Measurements from ENCODE around the gene TMEM200A.

The TMEM200A gene

DNA sequence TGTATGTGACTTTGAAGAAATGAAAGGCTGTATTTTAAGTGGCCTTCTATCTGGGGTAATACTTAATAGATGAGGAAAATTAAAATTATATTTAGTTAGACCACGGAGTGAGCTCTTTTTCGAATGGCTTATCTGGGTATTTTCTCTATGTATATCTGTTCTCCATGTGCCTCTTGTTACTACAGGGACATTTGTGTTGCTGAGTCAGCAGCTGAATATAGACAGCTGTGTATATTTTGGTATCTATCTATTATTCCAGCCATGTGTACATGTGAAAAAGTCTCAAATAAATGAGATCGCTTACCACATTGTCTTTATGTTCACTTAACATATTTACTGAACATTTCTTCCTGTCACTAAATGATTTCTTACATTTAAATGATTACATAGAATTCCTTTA lies 57.2 kb downstream of the TMEM200A start:
- no peak for DNase-seq (ENCODE audit: low read depth in 2 of 2)

DNA sequence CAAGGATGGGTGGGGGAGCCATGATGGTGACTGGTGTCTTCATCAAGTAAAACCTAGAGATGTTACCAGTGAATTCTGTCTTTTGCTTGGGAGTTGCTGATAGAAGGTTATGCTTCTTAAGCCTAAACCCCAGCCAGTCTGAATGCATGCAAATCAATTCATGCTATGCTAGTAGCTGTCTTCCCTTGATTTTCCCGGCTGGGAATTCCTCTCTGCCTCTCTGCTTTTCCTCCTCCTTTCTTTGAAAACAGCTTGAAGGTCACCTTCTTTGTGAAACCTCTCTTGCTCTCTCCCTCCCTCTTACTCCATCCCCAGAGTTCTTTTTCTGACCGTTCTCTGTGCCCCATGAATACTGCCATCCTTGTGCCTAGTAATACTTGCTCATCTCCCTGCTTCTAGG lies 58.9 kb downstream of the TMEM200A start:
- DNase-seq (ENCODE audit: low read depth in 2 of 2) = no peak

DNA sequence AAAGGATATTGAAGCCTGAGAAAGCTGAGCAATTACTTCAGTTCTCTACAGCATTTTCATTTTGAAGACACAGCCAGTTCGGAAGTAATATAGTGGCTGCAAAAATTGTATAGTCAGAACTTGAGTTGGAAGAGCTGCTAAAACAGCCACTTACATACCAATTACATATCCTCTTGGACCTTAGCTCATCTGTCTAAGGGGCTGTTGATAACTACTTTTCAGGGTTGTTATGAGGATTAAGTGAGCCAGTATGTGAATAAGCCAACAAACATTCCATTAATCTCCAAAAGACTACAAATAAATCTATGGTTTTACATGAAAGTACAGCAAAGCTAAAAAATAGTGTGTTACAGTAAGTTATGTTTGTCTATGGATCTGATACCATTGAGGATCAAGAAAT lies 59.7 kb downstream of the TMEM200A start:
- DNase-seq (ENCODE audit: low read depth in 2 of 2) = no peak

DNA sequence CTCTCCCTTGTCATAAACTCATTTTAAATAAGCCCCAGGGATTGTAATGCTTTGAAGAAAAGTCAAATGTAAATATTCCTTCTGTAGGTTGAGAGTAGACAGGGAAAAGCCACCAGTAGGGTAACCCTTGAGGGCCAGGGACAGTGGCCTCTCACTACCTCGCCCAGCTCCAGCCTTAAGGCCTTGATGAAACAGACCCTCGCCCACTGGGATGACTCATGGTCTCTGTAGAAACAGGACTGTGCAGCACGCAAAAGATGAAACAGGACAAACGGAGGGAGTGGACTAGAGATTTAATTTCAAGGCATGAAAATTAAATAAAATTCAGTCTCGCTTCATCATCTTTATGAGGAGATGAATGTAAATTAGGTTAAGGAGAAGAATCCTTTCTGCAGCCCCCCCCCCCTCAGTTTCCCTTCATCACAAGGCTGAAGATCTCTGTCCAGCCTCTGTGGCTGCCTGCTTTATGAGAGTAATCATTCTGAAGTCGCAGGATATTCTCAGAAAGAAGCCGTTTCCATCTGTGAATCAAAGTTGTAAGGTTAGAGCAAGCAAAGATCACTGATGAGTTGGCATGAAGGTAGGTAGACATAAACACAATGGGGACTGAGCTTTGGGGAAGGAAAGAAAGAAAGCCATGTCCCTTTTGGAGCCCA lies 60.4 kb downstream of the TMEM200A start:
- DNase-seq (ENCODE audit: low read depth in 2 of 2) = no peak

DNA sequence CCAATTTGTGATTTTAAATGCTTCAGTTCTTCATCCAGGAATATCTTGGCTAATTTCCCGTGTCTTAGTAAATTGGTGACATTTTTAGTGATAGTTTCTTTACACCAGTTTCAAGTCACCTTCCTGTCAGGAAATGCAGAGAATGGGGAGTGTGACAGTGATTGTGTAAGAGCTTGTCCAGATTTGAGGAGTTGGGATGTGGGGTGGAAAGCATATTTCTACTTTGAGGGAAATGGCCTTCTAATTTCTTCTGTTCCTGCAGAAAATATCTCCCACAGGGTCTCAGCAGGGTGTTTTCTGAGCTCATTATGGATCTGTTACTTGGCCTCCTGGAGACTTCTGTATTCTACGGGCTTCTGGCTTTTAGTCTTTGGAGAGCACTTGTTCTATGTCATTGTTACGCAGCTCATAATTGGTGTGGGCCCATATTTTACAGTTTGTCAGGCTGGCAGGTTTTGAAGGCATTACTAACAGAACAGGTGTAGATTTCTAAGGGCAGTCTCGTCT lies 65.6 kb downstream of the TMEM200A start:
- no peak for DNase-seq (ENCODE audit: low read depth in 2 of 2)

DNA sequence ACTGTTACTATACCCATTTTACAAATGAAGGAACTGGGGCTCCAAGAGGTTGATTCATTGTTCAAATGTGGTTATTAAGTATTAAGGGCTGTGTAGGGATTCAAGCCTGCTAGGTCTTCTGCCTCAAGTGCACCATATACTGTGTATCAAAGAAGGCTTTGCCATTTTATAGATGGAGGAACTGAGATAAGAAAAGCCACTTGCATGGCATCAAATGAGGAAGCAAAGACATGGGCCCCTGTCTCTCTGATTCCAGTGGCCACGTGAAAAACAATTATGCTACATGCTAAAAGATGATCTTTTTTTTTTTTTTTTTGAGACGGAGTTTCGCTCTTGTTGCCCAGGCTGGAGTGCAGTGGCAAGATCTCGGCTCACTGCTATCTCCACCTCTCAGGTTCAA lies 67.0 kb downstream of the TMEM200A start:
- DNase-seq (ENCODE audit: low read depth in 2 of 2) = no peak

DNA sequence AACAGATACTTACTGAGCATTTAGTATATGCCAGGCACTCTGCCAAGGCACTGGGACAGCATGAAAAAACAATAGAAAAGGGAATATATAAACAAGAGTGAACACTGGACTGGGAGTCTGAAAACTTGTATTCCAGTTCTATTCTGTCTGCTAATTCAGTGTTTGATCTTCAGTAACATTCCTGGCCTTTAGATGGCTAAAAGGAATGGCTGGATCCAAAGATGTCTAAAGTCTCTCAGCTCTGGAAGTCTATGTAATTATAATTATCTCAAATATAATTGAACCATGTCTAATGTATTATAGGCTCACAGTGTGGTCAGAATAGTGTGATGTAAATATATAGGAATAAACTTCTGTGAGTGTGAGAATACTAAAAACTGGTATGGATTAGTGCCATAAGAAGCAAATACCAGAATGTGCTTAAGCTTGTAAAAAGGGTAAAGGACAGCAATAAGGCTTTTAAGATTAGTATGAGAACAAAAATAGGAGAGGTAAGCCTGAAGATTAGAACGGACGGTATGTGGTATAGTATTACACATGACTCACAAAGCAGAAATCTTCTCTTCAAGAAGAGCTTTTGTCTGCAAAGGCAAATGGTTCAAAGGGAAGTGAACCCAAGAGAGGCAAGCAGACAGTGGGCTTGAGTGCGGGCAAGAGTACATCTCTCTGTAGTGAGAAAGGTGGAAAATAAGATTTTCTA lies 68.5 kb downstream of the TMEM200A start:
- no peak for DNase-seq (ENCODE audit: low read depth in 2 of 2)

DNA sequence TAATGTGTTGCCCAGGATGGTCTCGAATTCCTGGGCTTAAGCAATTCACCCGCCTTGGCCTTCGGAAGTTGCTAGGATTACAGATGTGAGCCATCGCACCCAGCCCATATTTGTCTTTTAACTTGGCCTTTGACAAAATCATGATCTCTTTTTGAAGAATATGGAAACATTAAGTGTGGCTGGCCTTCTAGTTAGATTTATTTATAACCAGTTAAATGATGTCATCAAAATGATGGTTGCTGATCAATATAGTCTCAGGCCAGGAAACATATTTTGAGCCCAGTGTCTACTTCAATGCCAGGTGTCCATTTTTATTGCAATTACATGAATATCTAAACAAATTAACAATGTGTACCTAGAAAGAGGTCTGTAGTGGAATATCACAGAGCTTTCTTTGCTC lies 69.4 kb downstream of the TMEM200A start:
- no peak for DNase-seq (ENCODE audit: low read depth in 2 of 2)

DNA sequence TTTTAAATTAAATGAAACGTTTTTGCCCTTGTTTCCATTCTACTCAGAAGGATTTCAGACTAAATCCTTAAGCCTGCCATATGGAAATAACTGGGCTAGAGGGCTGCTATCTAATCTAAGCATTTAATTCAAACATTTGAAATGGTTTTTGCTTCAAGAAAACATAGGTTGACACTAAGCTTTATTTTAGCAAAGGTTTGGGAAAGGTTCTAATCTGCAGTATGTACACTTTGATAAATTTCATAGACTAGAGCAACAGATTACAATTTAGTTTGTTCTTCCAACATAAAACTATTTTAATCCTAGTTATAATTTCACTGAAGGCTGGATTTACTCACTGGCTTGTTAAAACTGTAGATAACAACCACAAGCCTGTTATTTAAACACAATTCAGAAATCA lies 72.1 kb downstream of the TMEM200A start:
- DNase-seq (ENCODE audit: low read depth in 2 of 2) = no peak

DNA sequence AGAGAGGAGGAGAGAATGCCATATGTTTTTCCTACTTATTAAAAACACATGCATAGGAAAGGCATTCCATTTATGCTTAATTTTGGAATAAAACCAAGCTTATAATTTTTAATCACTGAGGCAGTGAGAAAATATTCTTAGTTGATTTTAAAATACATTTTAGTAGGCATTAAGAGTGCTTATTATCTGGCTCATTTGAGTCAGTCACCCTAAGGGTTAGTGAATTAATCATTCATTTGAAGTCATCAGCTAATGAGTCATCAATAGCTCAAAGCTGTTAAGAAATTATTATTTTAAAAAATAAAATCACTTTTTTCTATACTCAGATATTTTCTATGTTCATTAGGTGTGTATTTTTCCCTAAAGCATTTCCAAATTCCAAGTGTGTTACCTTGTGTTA lies 81.6 kb downstream of the TMEM200A start:
- DNase-seq (ENCODE audit: low read depth in 2 of 2) = no peak

DNA sequence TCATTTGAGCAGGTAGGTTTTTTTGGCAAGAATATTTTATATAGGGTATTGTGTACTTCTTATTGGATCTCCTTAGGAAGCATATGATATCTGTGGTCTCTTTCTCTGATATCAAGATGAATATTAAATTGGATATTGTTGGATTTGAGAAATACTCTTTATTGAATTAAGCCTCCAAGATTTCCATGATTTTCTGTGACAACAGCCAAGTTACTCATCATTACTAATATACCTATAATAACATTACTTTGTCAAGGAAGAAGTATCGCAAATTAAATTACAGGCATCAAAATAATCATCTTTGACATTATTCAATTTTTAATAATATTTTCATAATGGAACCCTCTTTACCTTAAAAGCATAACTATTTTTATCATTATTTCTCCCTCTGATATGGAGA lies 86.5 kb downstream of the TMEM200A start:
- no peak for DNase-seq (ENCODE audit: low read depth in 2 of 2)

DNA sequence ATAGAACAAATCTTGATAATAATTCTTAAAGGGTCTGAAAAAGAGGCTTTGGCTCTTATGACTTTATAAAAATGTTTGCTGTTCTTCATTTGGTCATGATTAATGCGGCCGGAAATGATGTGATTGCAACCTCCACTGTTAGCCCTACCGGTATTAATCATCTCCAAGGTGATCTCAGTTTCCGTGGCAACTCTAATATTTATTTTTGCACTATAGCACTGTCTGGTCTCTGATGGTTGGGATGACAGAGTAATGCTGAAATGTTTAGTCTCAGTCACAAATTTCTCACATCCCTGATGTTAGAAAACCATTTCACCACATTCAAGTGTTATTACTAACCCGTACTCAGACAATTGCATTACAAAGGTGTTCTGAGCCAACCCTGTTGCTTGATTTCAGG lies 87.4 kb downstream of the TMEM200A start:
- DNase-seq (ENCODE audit: low read depth in 2 of 2) = no peak

DNA sequence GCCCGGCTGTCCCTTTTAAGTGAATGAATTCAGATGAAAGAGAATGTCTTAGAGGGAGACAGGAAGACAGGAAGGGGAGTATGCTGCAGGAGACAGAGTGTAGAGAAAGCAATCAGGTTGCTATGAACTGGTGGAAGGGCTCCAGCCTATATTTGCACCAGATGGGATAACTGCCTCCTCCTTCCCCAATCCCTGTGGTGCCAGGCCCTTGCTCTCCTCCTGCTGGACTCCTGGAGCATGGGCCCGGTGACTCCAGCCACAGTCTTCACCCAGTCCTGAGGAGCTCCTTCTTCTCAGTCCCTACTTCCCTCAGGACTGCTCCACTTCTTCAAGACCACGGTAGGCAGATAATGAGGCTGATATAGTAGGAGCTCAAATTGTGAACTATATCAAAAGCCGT lies 91.8 kb downstream of the TMEM200A start:
- no peak for DNase-seq (ENCODE audit: low read depth in 2 of 2)

DNA sequence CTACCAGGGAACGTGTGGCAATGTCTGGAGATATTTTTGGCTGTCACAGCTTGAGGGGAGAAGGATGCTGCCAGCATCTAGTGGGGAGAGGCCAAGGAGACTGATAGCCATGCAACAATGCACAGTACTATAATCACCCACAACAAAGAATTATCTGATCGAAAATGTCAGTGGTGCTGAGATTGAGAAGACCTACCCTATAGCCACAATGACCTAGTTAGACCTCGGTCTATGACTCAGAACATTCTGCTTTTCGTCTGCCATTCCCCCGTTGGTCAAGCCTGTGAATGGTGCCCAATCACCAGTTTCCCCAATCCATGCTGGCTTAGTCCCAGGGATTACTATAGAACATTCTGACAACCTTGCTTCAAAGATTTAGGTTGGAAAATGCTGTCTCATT lies 93.5 kb downstream of the TMEM200A start:
- no peak for DNase-seq (ENCODE audit: low read depth in 2 of 2)

DNA sequence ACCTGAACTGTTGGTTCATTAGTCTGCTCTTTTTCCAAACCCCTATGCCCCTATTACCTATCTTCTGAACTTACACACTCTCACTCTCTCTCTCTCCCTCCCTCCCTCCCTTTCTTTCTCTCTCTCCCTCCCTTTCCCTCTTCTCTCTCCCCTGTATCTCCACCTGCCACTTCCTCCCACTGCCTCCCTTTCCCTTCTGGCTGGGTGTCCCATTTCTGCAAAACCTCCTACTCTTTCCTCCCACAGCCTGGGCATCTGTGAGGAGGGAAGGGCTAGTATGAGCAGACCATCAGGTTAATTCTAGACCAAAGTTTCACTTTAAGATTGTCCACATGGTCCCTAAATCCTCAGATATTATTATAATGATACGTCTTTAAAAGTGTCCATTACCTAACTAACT lies 95.1 kb downstream of the TMEM200A start:
- DNase-seq (ENCODE audit: low read depth in 2 of 2) = no peak

DNA sequence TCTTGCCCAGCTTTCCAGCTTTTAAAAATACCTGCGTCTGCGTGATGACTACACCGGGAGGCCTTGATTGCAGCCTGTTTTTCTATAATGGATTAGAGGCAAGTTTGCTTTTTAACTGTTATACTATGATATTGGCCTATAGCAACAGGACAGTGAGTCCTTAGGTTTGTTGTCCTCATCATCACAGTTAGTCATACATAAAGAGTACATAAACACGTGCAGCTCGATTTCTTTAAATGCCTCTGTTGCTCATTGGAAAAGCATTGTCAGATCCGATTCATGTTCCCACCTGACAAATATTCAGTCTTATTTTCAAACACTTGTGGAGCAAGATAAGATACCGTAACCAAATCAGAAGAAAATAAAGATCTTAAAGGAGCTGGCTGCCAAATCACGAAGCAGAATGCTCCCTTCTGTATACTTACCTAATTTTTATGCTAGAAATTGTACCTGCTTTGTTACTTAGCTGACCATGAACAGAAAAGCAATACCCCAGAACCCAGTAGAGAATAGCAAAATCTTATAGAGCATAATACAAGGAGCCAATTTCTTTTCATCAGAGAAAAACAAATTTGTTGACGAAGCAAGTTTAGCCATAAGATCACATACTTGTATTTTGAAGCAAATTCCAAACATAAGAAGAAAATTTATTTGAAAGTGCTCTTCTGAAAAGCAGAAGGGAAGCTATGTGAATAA lies 100.4 kb downstream of the TMEM200A start:
- no peak for DNase-seq (ENCODE audit: low read depth in 2 of 2)

DNA sequence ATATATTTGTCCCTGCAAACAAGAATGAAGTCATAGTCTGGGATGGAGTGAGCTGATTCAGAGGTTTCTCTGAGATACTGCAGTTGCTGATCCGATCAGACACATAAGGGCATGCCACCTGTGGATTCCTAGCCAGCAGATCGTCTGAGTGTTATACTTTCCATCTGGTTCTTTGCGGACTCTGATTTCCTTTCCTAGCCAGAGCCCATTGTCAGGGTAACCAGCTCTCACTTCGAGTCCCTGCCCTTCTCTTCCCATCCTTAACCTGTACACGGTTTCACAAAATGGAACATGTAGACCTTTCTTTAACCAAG lies 100.9 kb downstream of the TMEM200A start:
- no peak for DNase-seq (ENCODE audit: low read depth in 2 of 2)

DNA sequence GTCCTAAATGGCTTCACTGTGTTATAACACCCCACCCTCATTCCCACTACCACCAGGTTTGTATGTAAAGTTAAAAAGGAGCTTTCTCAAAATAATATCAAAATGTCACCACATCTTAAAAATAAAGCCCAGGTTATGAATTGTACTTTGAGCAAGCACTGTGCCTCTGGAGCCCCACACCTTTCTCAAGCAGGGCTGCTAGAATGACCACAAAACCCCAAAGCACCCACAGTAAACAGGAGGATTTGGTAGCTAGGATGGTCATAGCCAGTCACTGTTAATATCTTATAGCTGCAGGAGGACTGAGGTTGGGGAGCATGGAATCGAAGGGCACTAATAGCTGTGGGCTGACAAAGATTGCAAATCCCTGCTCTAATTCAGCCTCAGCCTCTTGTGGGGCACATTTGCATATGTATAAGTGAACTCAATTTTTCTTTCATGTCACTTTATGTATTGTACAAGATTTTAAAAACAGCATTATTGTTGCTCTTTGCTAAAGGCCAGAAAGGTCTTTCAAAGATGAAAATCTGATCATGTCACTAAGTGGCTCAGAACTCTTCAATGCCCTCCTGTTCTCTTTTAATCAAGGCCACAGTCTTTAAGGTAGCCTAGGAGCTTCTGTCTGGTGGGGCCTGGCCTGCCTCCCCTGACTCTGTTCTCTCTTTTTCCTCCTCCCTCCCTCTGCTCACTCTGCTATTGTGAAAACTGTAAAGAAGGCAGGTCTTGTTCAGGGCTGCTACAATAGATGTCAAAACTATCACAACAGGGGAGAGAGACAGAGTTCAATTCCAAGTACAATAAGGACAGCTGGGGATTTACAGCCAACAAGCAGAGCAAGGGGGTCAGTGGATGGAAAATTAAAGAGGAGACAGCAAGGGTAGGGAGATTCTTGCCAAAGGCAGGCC lies 101.6 kb downstream of the TMEM200A start:
- no peak for DNase-seq (ENCODE audit: low read depth in 2 of 2)

DNA sequence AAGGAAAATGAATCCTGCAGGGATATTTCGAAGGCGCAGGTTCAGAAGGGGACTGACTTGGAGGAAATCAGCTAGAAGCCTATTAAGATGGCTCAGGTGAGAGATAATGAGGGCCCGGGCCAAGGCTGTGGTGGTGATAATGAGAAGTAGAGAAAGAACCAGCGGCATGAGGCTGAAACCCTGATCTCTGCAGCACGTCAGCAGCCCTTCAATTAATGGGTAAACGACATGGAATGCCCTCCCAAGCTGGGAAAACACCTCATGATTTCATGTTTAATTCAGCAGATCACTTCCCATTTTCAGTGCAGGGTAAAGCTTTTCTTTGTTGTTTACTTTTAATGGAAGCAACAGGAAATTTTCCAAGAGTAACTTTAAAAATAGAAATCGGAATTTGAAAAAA lies 104.9 kb downstream of the TMEM200A start:
- DNase-seq (ENCODE audit: low read depth in 2 of 2) = no peak

DNA sequence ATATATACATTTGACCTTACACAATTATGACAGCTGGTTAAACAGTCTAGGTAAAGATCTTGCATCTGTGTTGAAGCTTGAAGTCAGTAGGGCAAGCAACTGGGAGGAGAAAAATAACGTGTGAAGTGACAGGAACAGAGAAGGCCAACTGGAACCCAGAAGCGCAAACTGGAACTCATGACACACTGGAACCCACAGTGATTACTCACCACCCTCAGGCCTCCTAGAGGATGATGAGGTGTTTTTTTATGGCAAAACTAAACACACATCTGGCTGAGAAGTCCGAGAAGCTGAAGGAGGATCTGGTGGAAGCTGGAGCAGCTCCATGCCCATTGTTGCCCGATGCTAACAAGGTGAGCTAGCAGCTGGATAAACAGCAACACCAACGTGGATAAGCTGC lies 108.1 kb downstream of the TMEM200A start:
- no peak for DNase-seq (ENCODE audit: low read depth in 2 of 2)

DNA sequence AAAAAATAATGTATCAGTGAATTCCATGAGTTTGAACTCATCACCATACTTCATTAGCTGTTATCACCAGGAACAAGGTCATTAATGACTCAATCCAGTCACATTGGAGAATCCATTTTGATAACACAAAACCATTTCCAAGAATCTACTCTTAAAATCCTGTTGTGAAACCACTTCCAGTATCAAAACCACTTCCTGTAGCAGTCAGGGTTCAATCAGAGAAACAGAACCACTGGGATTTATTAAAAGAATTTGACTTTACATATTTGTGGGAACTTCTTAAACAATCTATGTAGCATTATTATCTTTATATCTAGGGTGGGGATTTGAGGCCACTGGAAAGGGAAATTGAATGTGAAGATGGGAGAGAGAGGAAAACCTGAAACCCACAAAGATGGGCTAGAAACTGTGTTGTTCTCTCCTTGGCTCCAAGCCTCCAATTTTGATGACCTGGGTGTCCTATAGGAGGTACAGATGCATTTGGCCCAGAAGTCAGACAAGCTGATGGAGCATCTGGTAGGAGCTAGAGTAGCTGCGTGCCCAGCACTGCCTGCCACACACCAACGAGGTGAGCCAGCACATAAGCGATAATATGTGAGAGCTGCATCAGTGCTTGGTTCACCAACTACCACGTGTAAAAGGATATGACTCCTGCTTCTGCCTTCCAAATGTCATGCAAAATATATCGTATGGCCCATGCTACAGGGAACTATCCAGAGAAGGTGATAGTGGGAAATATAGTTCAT lies 117.0 kb downstream of the TMEM200A start:
- no peak for DNase-seq (ENCODE audit: low read depth in 2 of 2)

Measured in stimulated activated CD8-positive, alpha-beta memory T cell treated with anti-CD3 and anti-CD28 coated beads, Interleukin-2, amount 100 ng/mL, for 48 hours (primary cell).